ENCODE data around the gene SENP3. TPM values are rescaled to one million over a fixed set of nuclear protein-coding genes. Genes with fewer than 3 reads are reported as not detected.
A peak's percentile ranks its signal among the peaks of the same experiment; 100 is the strongest.

Gene SENP3
- total and polyA plus RNA-seq, 2 of the 13 experiments (the other 11 are each of a cell fraction or from before 2014, with no cell fraction given) = 55.8 to 75.4 TPM

GRCh38 chr17:7557775-7558543 lies 3.8 kb upstream of the SENP3 start (continued):
- TF ChIP-seq PBX3 (CRISPR knock-in tag; IDR thresholded peaks at IDR 0.05; ENCODE audit: borderline replicate concordance) = no peak
- TF ChIP-seq ZFP36L1 (CRISPR knock-in tag; IDR thresholded peaks at IDR 0.05) = no peak
- TF ChIP-seq ZBTB8A (CRISPR knock-in tag; IDR thresholded peaks at IDR 0.05; ENCODE audit: borderline replicate concordance, low read depth) = no peak
- TF ChIP-seq U2AF1 (optimal IDR thresholded peaks at IDR 0.05; ENCODE audit: low read depth, low read length) = no peak
- TF ChIP-seq, protein P1, sequence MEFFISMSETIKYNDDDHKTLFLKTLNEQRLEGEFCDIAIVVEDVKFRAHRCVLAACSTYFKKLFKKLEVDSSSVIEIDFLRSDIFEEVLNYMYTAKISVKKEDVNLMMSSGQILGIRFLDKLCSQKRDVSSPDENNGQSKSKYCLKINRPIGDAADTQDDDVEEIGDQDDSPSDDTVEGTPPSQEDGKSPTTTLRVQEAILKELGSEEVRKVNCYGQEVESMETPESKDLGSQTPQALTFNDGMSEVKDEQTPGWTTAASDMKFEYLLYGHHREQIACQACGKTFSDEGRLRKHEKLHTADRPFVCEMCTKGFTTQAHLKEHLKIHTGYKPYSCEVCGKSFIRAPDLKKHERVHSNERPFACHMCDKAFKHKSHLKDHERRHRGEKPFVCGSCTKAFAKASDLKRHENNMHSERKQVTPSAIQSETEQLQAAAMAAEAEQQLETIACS (CRISPR knock-in tag; IDR thresholded peaks at IDR 0.05) = no peak
- TF ChIP-seq CHCHD3 (CRISPR knock-in tag; IDR thresholded peaks at IDR 0.05) = no peak
- TF ChIP-seq ZNF121 (CRISPR knock-in tag; IDR thresholded peaks at IDR 0.05) = no peak
- TF ChIP-seq NKX3-1 (CRISPR knock-in tag; IDR thresholded peaks at IDR 0.05) = no peak
- TF ChIP-seq SRSF4 (IDR thresholded peaks at IDR 0.05; ENCODE audit: low read depth, low read length, poor library complexity, severe bottlenecking) = no peak
- TF ChIP-seq ZBTB37 (CRISPR knock-in tag; IDR thresholded peaks at IDR 0.05) = 0 out of 2 replicates have a peak, but pooled peaks have one; percentile 26
- no peak for TF ChIP-seq RFX1 (IDR thresholded peaks at IDR 0.05)
- no peak for TF ChIP-seq BRD4 (CRISPR knock-in tag; IDR thresholded peaks at IDR 0.05)
- TF ChIP-seq ZFP37 (CRISPR knock-in tag; IDR thresholded peaks at IDR 0.05; ENCODE audit: borderline replicate concordance) = no peak
- no peak for TF ChIP-seq ZNF367 (CRISPR knock-in tag; IDR thresholded peaks at IDR 0.05; ENCODE audit: borderline replicate concordance)
- no peak for TF ChIP-seq KLF11 (CRISPR knock-in tag; IDR thresholded peaks at IDR 0.05)
- TF ChIP-seq ZMYM4 (CRISPR knock-in tag; IDR thresholded peaks at IDR 0.05) = no peak
- peak; percentile 19 for TF ChIP-seq AGO1 (IDR thresholded peaks at IDR 0.05; ENCODE audit: low read depth, low read length, poor library complexity, severe bottlenecking)
- TF ChIP-seq ZNF746 (CRISPR knock-in tag; IDR thresholded peaks at IDR 0.05) = peak; percentile 50; the same call in 1 of the 2 replicates
- TF ChIP-seq ZNF33B (CRISPR knock-in tag; IDR thresholded peaks at IDR 0.05) = no peak
- TF ChIP-seq ZNF451 (CRISPR knock-in tag; IDR thresholded peaks at IDR 0.05) = no peak
- peak; percentile 22 to 72; a peak in 3 of 4 replicates for TF ChIP-seq POLR2A (IDR thresholded peaks at IDR 0.05; ENCODE audit: insufficient read depth in 1 of 2, low read depth in 2 of 2, low read length in 2 of 2)
- no peak for TF ChIP-seq ZNF510 (CRISPR knock-in tag; IDR thresholded peaks at IDR 0.05; ENCODE audit: low read depth)
- no peak for TF ChIP-seq SAFB2 (CRISPR knock-in tag; IDR thresholded peaks at IDR 0.05; ENCODE audit: borderline replicate concordance, low read depth)
- no peak for TF ChIP-seq IRF1 (CRISPR knock-in tag; IDR thresholded peaks at IDR 0.05; ENCODE audit: low read depth)
- TF ChIP-seq ZNF569 (CRISPR knock-in tag; IDR thresholded peaks at IDR 0.05; ENCODE audit: borderline replicate concordance) = no peak
- TF ChIP-seq THAP7 (CRISPR knock-in tag; IDR thresholded peaks at IDR 0.05) = no peak
